ENCODE measurements around the gene IQCE. TPM values are rescaled to one million over a fixed set of nuclear protein-coding genes. Genes with fewer than 3 reads are reported as not detected.

IQCE gene
- total and polyA plus RNA-seq, 2 donors (not counting 1 experiment from before 2014, with no cell fraction given): 3.5 to 9.5 TPM

- H3K4me1 Mint-ChIP-seq: peaks cover 64% of the 10 kb centered on the region
- H3K4me2 ChIP-seq (replicated peaks; ENCODE audit: low read depth, low read length, poor library complexity, severe bottlenecking): peak overlapping the region; percentile 64
- H3K4me3 ChIP-seq (ENCODE audit: control extremely low read depth in 1 of 5, extremely low read depth in 1 of 5, insufficient read depth in 1 of 5, low read depth in 2 of 5, low read length in 4 of 5): no peak overlapping the region
- H3K9me3 ChIP-seq (ENCODE audit: control extremely low read depth in 1 of 3, control insufficient read depth in 2 of 3, insufficient read depth in 1 of 3, low read length in 2 of 3): no peaks in the 10 kb centered on the region
- H3K4me1 ChIP-seq (ENCODE audit: control insufficient read depth in 2 of 2, insufficient read depth in 2 of 2, low read length in 2 of 2): peaks cover 43 to 77% of the 10 kb centered on the region in 2 donors
- intact Hi-C loops (cut with micrococcal nuclease): no loop called here
- no peaks in the 10 kb centered on the region for H3K27me3 Mint-ChIP-seq
- no peaks in the 10 kb centered on the region for H3K9me3 Mint-ChIP-seq (ENCODE audit: insufficient read depth)
- no peaks in the 10 kb centered on the region for H3K27me3 ChIP-seq (replicated peaks in 1 of 4; ENCODE audit: control extremely low read depth in 1 of 4, control insufficient read depth in 3 of 4, insufficient read depth in 4 of 4, low read length in 3 of 4)
- TF ChIP-seq CTCF (IDR thresholded peaks at IDR 0.05) (no peak), EZH2 (IDR thresholded peaks at IDR 0.05; ENCODE audit: borderline replicate concordance, insufficient read depth, low read depth, low read length, poor library complexity, severe bottlenecking) (no peak)
- 98% methylated on average over 17 of the region's 22 CpGs for WGBS (ENCODE audit: insufficient coverage)
- ATAC-seq (ENCODE audit: low read depth) (no peak), DNase-seq (no peak)
- no peak overlapping the region for H3K9ac ChIP-seq (ENCODE audit: low read length)
- no peaks in the 10 kb centered on the region for H3K36me3 ChIP-seq (replicated peaks in 1 of 2; ENCODE audit: control extremely low read depth in 1 of 2, control insufficient read depth in 1 of 2, extremely low read depth in 1 of 2, insufficient read depth in 2 of 2, low read length in 1 of 2)
- H3K79me2 ChIP-seq (ENCODE audit: control insufficient read depth, insufficient read depth, low read length): peaks cover 88% of the 10 kb centered on the region
- ChIA-PET POLR2A (interaction anchor here (1.2 kb wide), 1 partner anchor 106 kb away, joined by 3 read pairs; no protein-coding TSS in a partner anchor), CTCF (no interaction called here)
- peaks cover 20% of the 10 kb centered on the region for H4K20me1 ChIP-seq (ENCODE audit: control insufficient read depth, insufficient read depth, low read length, poor library complexity, severe bottlenecking)
- H2AFZ ChIP-seq (ENCODE audit: insufficient read depth, low read depth, low read length, poor library complexity, severe bottlenecking): no peak overlapping the region
- peak overlapping the region; percentile 71 for H3K27ac Mint-ChIP-seq
- H3K4me3 Mint-ChIP-seq: peak overlapping the region; percentile 29
- H3K27ac ChIP-seq (ENCODE audit: low read length in 2 of 2): no peak overlapping the region
These were observed 77.3 kb downstream of the IQCE start for GRCh38 chr7:2635810-2636701.

GRCh38 chr7:2637066-2637471, 78.3 kb downstream of the IQCE start:
- Histone ChIP-seq H4K20me1 (ENCODE audit: control insufficient read depth, insufficient read depth, low read length, poor library complexity, severe bottlenecking) (peaks cover 20% of the 10 kb centered on the region), H2AFZ (ENCODE audit: insufficient read depth, low read depth, low read length, poor library complexity, severe bottlenecking) (no peak overlapping the region), H3K9me3 (ENCODE audit: control extremely low read depth in 1 of 3, control insufficient read depth in 2 of 3, insufficient read depth in 1 of 3, low read length in 2 of 3) (no peaks in the 10 kb centered on the region), H3K9ac (ENCODE audit: low read length) (no peak overlapping the region), H3K4me1 (ENCODE audit: control insufficient read depth in 2 of 2, insufficient read depth in 2 of 2, low read length in 2 of 2) (peaks cover 50 to 83% of the 10 kb centered on the region in 2 donors), H3K27ac (ENCODE audit: low read length in 2 of 2) (peak overlapping the region in 1 of 2 donors; percentile 71), H3K36me3 (replicated peaks in 1 of 2; ENCODE audit: control extremely low read depth in 1 of 2, control insufficient read depth in 1 of 2, extremely low read depth in 1 of 2, insufficient read depth in 2 of 2, low read length in 1 of 2) (no peaks in the 10 kb centered on the region), H3K79me2 (ENCODE audit: control insufficient read depth, insufficient read depth, low read length) (peaks cover 92% of the 10 kb centered on the region), H3K27me3 (replicated peaks in 1 of 4; ENCODE audit: control extremely low read depth in 1 of 4, control insufficient read depth in 3 of 4, insufficient read depth in 4 of 4, low read length in 3 of 4) (no peaks in the 10 kb centered on the region), H3K4me2 (replicated peaks; ENCODE audit: low read depth, low read length, poor library complexity, severe bottlenecking) (peak overlapping the region; percentile 64), H3K4me3 (ENCODE audit: control extremely low read depth in 1 of 5, extremely low read depth in 1 of 5, insufficient read depth in 1 of 5, low read depth in 2 of 5, low read length in 4 of 5) (no peak overlapping the region)
- peak overlapping the region; percentile 54 for H3K4me3 Mint-ChIP-seq
- ATAC-seq (ENCODE audit: low read depth) (no peak), DNase-seq (no peak)
- peak overlapping the region; percentile 78 for H3K27ac Mint-ChIP-seq
- intact Hi-C loops (cut with micrococcal nuclease): no loop called here
- WGBS (ENCODE audit: insufficient coverage): 86% methylated on average over 17 of the region's 17 CpGs
- no peaks in the 10 kb centered on the region for H3K9me3 Mint-ChIP-seq (ENCODE audit: insufficient read depth)
- H3K4me1 Mint-ChIP-seq: peaks cover 67% of the 10 kb centered on the region
- POLR2A ChIA-PET: interaction anchor here (1.2 kb wide), 1 partner anchor 107 kb away, joined by 3 read pairs; no protein-coding TSS in a partner anchor
- H3K27me3 Mint-ChIP-seq: no peaks in the 10 kb centered on the region
- TF ChIP-seq EZH2 (IDR thresholded peaks at IDR 0.05; ENCODE audit: borderline replicate concordance, insufficient read depth, low read depth, low read length, poor library complexity, severe bottlenecking) (no peak), CTCF (IDR thresholded peaks at IDR 0.05) (no peak)
- CTCF ChIA-PET: no interaction called here
